HG02885 (cell line): ENCODE data around the gene NKAIN2.
"Not testable (repeated sequence)": the region's sequence is repeated elsewhere in the genome, so short reads cannot be mapped to it uniquely, and the experiment has no call there.

Experiments used
- ATAC-seq: cut with Tn5 transposase; IDR thresholded peaks from one replicate; pipeline ENCODE4 v1.9.1; 2021; ENCODE audit warnings: mild to moderate bottlenecking; ENCODE audit not compliant: unreplicated experiment, poor library complexity

NKAIN2 gene

GRCh38 chr6:123945386-123945785 is 141.7 kb downstream of the NKAIN2 start:
- ATAC-seq: no peak

- ATAC-seq: no peak
Observed at GRCh38 chr6:123953920-123954319, 150.3 kb downstream of the NKAIN2 start.

GRCh38 chr6:123956492-123957139 is 153.0 kb downstream of the NKAIN2 start:
- ATAC-seq: no peak

GRCh38 chr6:123962508-123962907 is 158.8 kb downstream of the NKAIN2 start:
- no peak for ATAC-seq

- no peak for ATAC-seq
Observed at GRCh38 chr6:123965894-123966293, 162.2 kb downstream of the NKAIN2 start.

GRCh38 chr6:123966618-123967017 is 163.0 kb downstream of the NKAIN2 start:
- no peak for ATAC-seq

- ATAC-seq: no peak
Observed at GRCh38 chr6:123967905-123968304, 164.2 kb downstream of the NKAIN2 start.

- no peak for ATAC-seq
Observed at GRCh38 chr6:123972600-123973294, 169.1 kb downstream of the NKAIN2 start.

GRCh38 chr6:123980311-123980710 is 176.6 kb downstream of the NKAIN2 start:
- ATAC-seq: no peak

GRCh38 chr6:123986938-123987337 is 183.3 kb downstream of the NKAIN2 start:
- ATAC-seq: peak; percentile 66

GRCh38 chr6:123989918-123990317 is 186.3 kb downstream of the NKAIN2 start:
- ATAC-seq: not testable (repeated sequence)

- ATAC-seq: no peak
Observed at GRCh38 chr6:123990376-123990775, 186.7 kb downstream of the NKAIN2 start.

- ATAC-seq: no peak
Observed at GRCh38 chr6:123994168-123994567, 190.5 kb downstream of the NKAIN2 start.

GRCh38 chr6:123994891-123995635 is 191.4 kb downstream of the NKAIN2 start:
- ATAC-seq: no peak

GRCh38 chr6:123997223-123997622 is 193.6 kb downstream of the NKAIN2 start:
- no peak for ATAC-seq

GRCh38 chr6:124002377-124003081 is 198.9 kb downstream of the NKAIN2 start:
- ATAC-seq: no peak

GRCh38 chr6:124007266-124007665 is 203.6 kb downstream of the NKAIN2 start:
- no peak for ATAC-seq

GRCh38 chr6:124008000-124008987 is 204.6 kb downstream of the NKAIN2 start:
- no peak for ATAC-seq

GRCh38 chr6:124008988-124009765 is 205.5 kb downstream of the NKAIN2 start:
- no peak for ATAC-seq
